T-cell (primary cell): ENCODE data around the gene NOB1. TPM values are rescaled to one million over a fixed set of nuclear protein-coding genes. Genes with fewer than 3 reads are reported as not detected.

Experiments used
- ATAC-seq, 4 experiments: fragments of 200-7000 bp in 3 of 4; fragments of 150-1000 bp in 1 of 4; cut with Tn5 transposase; replicated peaks in 1 of 4; 1 replicate in 3 of 4; 2 replicates in 1 of 4; pipeline ENCODE4 v1.10.0; 2021; ENCODE audit warnings: moderate library complexity in 3 of 4, mild to moderate bottlenecking in 2 of 4, moderate number of reproducible peaks in 1 of 4
- CTCF ChIA-PET, 2 donors: fragments of 300-600 bp; sonication (Branson Sonifier 250); formaldehyde crosslinking; loops; one replicate each; lab custom pipeline; 2022; ENCODE audit warnings: antibody characterized with exemption in 2 of 2; lab: Charles Lee
- POLR2A ChIA-PET, 2 donors: fragments of 300-600 bp; sonication (Branson Sonifier 250); formaldehyde crosslinking; loops; one replicate each; lab custom pipeline; 2022; ENCODE audit warnings: antibody characterized with exemption in 2 of 2; lab: Charles Lee
- DNase-seq, 35 experiments: peaks; one replicate each; pipeline versions ENCODE4 v3.0.0 to v3.0.0-alpha.2; 2013 to 2023
- H3K27ac ChIP-seq: one replicate; pipeline ENCODE4 v1.5.1; 2013; ENCODE audit warnings: low read length
- H3K27me3 ChIP-seq, 2 experiments: replicated peaks in 1 of 2; 1 replicate in 1 of 2; 2 replicates in 1 of 2; pipeline versions ENCODE4 v1.6.1 to v1.7.0; 2013; ENCODE audit warnings: low read length in 1 of 2, mixed read lengths in 1 of 2; ENCODE audit not compliant: control insufficient read depth in 2 of 2, insufficient read depth in 2 of 2; ENCODE audit errors: extremely low read depth in 1 of 2
- H3K36me3 ChIP-seq, 2 donors: 1 replicate in 1 of 2; 2 replicates in 1 of 2; pipeline versions ENCODE4 v1.6.1 to v1.7.0; 2013; ENCODE audit warnings: low read length in 1 of 2; ENCODE audit not compliant: control insufficient read depth in 2 of 2, insufficient read depth in 1 of 2; ENCODE audit errors: extremely low read depth in 1 of 2
- H3K4me1 ChIP-seq, 2 experiments: 1 replicate in 1 of 2; 2 replicates in 1 of 2; pipeline versions ENCODE4 v1.6.1 to v1.7.0; 2013; ENCODE audit warnings: low read length in 2 of 2, mixed read lengths in 1 of 2; ENCODE audit not compliant: insufficient read depth in 2 of 2, control insufficient read depth in 1 of 2; ENCODE audit errors: extremely low read depth in 1 of 2
- H3K4me3 ChIP-seq, 2 donors: 1 replicate in 1 of 2; 2 replicates in 1 of 2; pipeline versions ENCODE4 v1.5.1 to v1.7.0; 2013; ENCODE audit warnings: mild to moderate bottlenecking in 2 of 2, low read length in 1 of 2, moderate library complexity in 1 of 2; ENCODE audit not compliant: control insufficient read depth in 1 of 2; ENCODE audit errors: extremely low read depth in 1 of 2
- H3K9me3 ChIP-seq: 2 replicates; pipeline ENCODE4 v1.7.0; 2013
- H3K27ac Mint-ChIP-seq, 2 donors: one replicate each; pipeline ENCODE4 v1.8.0; 2020 to 2021; ENCODE audit warnings: mild to moderate bottlenecking in 2 of 2, mixed read lengths in 2 of 2
- H3K27me3 Mint-ChIP-seq, 2 donors: one replicate each; pipeline ENCODE4 v1.8.0; 2021 to 2022; ENCODE audit warnings: mixed read lengths in 2 of 2
- H3K36me3 Mint-ChIP-seq: one replicate; pipeline ENCODE4 v1.8.0; 2021; ENCODE audit warnings: mixed read lengths
- H3K4me1 Mint-ChIP-seq, 3 donors: one replicate each; pipeline ENCODE4 v1.8.0; 2020 to 2022; ENCODE audit warnings: mixed read lengths in 3 of 3, mild to moderate bottlenecking in 1 of 3
- H3K4me3 Mint-ChIP-seq, 3 donors: one replicate each; pipeline ENCODE4 v1.8.0; 2020 to 2022; ENCODE audit warnings: mild to moderate bottlenecking in 3 of 3, mixed read lengths in 3 of 3, moderate library complexity in 3 of 3
- H3K9me3 Mint-ChIP-seq, 3 donors: one replicate each; pipeline ENCODE4 v1.8.0; 2020 to 2022; ENCODE audit warnings: mixed read lengths in 3 of 3
- WGBS: methylation state at CpG from one replicate; pipeline ENCODE4 v1.1.5; 2013; ENCODE audit warnings: missing lambda C conversion rate; ENCODE audit not compliant: insufficient coverage; 5-methylcytosine and 5-hydroxymethylcytosine counted together
- total RNA-seq, 35 experiments: library from RNA in 6 of 35; stranded (reverse) in 6 of 35; fragments of 120-200 nt in 1 of 35; gene quantifications; one replicate each; pipeline versions ENCODE4 v1.2.1 to v1.2.4 and lab custom pipeline; 2013 to 2026

NOB1 gene
- total RNA-seq, 5 donors from 2014 or later (not counting 1 experiment from before 2014, with no cell fraction given): 29.7 to 66.1 (median 60.9) TPM

- Histone ChIP-seq H3K9me3 (peaks cover 4% of the 10 kb centered on the region), H3K27me3 (no peaks in the 10 kb centered on the region), H3K36me3 (peaks cover 2 to 15% of the 10 kb centered on the region in 2 donors), H3K4me3 (no peak overlapping the region), H3K4me1 (no peaks in the 10 kb centered on the region), H3K27ac (no peak overlapping the region)
- no peak overlapping the region for H3K4me3 Mint-ChIP-seq
- ChIA-PET CTCF (no interaction called here), POLR2A (no interaction called here)
- no CpG with 5 or more reads among the region's 2 CpGs for WGBS
- H3K9me3 Mint-ChIP-seq: peaks cover 5 to 15% (median 10%) of the 10 kb centered on the region in 3 donors
- no peak for ATAC-seq
- H3K27me3 Mint-ChIP-seq: no peaks in the 10 kb centered on the region
- H3K4me1 Mint-ChIP-seq: peaks cover 14 to 22% (median 15%) of the 10 kb centered on the region in 3 donors
- DNase-seq: no peak
- no peak overlapping the region for H3K27ac Mint-ChIP-seq
- H3K36me3 Mint-ChIP-seq: peaks cover 32% of the 10 kb centered on the region
These were observed 25.0 kb upstream of the NOB1 start for GRCh38 chr16:69779724-69780123.

DNA sequence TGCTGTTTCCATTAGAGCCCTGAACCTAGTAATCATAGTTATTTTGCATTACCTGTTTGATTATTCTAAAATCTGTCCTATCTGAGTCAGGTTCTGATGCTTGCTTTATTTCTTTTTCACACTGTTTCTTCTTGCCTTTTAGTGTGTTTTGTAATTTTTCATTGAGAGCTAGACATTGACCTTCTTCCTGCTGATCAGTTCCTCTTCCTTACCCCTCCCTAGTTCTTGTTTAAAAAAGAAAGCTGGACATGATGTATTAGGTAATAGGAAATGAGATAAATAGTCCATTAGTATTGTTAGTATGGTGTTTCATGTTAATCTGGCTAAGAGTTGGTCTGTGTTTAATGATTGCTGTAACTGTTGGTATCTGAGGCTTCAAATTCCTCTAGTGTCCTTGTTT is 20.8 kb upstream of the NOB1 start:
- Mint-ChIP-seq H3K9me3 (peaks cover 5 to 15% (median 10%) of the 10 kb centered on the region in 3 donors), H3K4me3 (no peak overlapping the region), H3K4me1 (peaks cover 36 to 48% (median 44%) of the 10 kb centered on the region in 3 donors), H3K27me3 (no peaks in the 10 kb centered on the region), H3K36me3 (peaks cover 27% of the 10 kb centered on the region), H3K27ac (no peak overlapping the region)
- peaks cover 4% of the 10 kb centered on the region for H3K9me3 ChIP-seq
- H3K27me3 ChIP-seq: no peaks in the 10 kb centered on the region
- peaks cover 0 to 11% of the 10 kb centered on the region in 2 experiments for H3K4me1 ChIP-seq
- no peak for ATAC-seq
- peaks cover 5 to 11% of the 10 kb centered on the region in 2 donors for H3K36me3 ChIP-seq
- DNase-seq: no peak
- ChIA-PET POLR2A (no interaction called here), CTCF (no interaction called here)
- H3K4me3 ChIP-seq: no peak overlapping the region
- H3K27ac ChIP-seq: no peak overlapping the region

GRCh38 chr16:69773260-69773947 is 18.7 kb upstream of the NOB1 start:
- no peak overlapping the region for H3K27ac ChIP-seq
- DNase-seq (no peak), ATAC-seq (no peak)
- no peaks in the 10 kb centered on the region for H3K27me3 ChIP-seq
- H3K4me1 ChIP-seq: peaks cover 0 to 17% of the 10 kb centered on the region in 2 experiments
- no peak overlapping the region for H3K4me3 ChIP-seq
- H3K36me3 ChIP-seq: peaks cover 5 to 13% of the 10 kb centered on the region in 2 donors
- ChIA-PET CTCF (no interaction called here), POLR2A (no interaction called here)
- Mint-ChIP-seq H3K27me3 (no peaks in the 10 kb centered on the region), H3K9me3 (peaks cover 5 to 15% (median 10%) of the 10 kb centered on the region in 3 donors), H3K4me3 (peak overlapping the region in 2 of 3 donors; percentile 2 to 15), H3K36me3 (peaks cover 27% of the 10 kb centered on the region), H3K27ac (peak overlapping the region in 1 of 2 donors; percentile 55), H3K4me1 (peaks cover 42 to 57% (median 54%) of the 10 kb centered on the region in 3 donors)
- peaks cover 4% of the 10 kb centered on the region for H3K9me3 ChIP-seq
- WGBS: 100% methylated on average over 1 of the region's 6 CpGs

DNA sequence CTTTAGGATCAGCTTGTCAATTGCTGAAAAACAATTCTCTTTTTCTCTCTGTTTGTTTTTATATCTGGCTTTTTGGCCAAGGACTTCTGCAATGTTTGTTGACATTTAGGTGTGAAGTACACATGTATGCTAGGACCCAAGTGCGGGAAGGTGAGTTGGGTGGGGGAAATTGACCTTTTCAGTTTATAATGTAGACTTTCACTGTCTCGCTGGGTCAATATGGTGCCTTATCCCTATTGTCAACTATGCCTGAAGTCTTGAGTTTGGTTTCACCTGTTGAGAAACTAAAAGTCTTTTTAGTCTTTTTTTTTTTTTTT is 16.9 kb upstream of the NOB1 start:
- H3K4me1 ChIP-seq: peaks cover 0 to 17% of the 10 kb centered on the region in 2 experiments
- H3K36me3 Mint-ChIP-seq: peaks cover 29% of the 10 kb centered on the region
- DNase-seq (no peak), ATAC-seq (no peak)
- H3K27ac Mint-ChIP-seq: peak overlapping the region; percentile 7 to 9
- H3K4me1 Mint-ChIP-seq: peaks cover 50 to 64% (median 60%) of the 10 kb centered on the region in 3 donors
- peaks cover 5 to 13% of the 10 kb centered on the region in 2 donors for H3K36me3 ChIP-seq
- H3K27me3 ChIP-seq: no peaks in the 10 kb centered on the region
- POLR2A ChIA-PET: interaction anchor here in 1 of 2 donors (0.6 kb wide), 1 partner anchor 60 kb away, joined by 3 read pairs; no protein-coding TSS in a partner anchor
- H3K27ac ChIP-seq: no peak overlapping the region
- H3K27me3 Mint-ChIP-seq: no peaks in the 10 kb centered on the region
- 100% methylated on average over 1 of the region's 2 CpGs for WGBS
- peaks cover 5 to 15% (median 10%) of the 10 kb centered on the region in 3 donors for H3K9me3 Mint-ChIP-seq
- no peak overlapping the region for H3K4me3 ChIP-seq
- peaks cover 4% of the 10 kb centered on the region for H3K9me3 ChIP-seq
- no peak overlapping the region for H3K4me3 Mint-ChIP-seq
- CTCF ChIA-PET: interaction anchor here in 1 of 2 donors (0.5 kb wide), 1 partner anchor 23 kb away, joined by 4 read pairs; no protein-coding TSS in a partner anchor

- no peak for DNase-seq
- H3K27ac ChIP-seq: no peak overlapping the region
- peaks cover 18% of the 10 kb centered on the region for H3K36me3 Mint-ChIP-seq
- no peak for ATAC-seq
- no peak overlapping the region for H3K4me3 Mint-ChIP-seq
- H3K9me3 Mint-ChIP-seq: no peaks in the 10 kb centered on the region
- peaks cover 57 to 68% (median 60%) of the 10 kb centered on the region in 3 donors for H3K4me1 Mint-ChIP-seq
- H3K4me3 ChIP-seq: no peak overlapping the region
- WGBS: no CpG with 5 or more reads among the region's 2 CpGs
- no peak overlapping the region for H3K27ac Mint-ChIP-seq
- CTCF ChIA-PET: interaction anchor here (0.6 to 0.8 kb wide), 4 partner anchors 11 to 1440 kb away, joined by 3 to 7 read pairs (median 4); no protein-coding TSS in a partner anchor
- POLR2A ChIA-PET: interaction anchor here in 1 of 2 donors (0.6 kb wide), 1 partner anchor 1370 kb away, joined by 3 read pairs; no protein-coding TSS in a partner anchor
- H3K4me1 ChIP-seq: peaks cover 0 to 20% of the 10 kb centered on the region in 2 experiments
- no peaks in the 10 kb centered on the region for H3K9me3 ChIP-seq
- H3K27me3 Mint-ChIP-seq: no peaks in the 10 kb centered on the region
- no peaks in the 10 kb centered on the region for H3K27me3 ChIP-seq
- peaks cover 4 to 6% of the 10 kb centered on the region in 2 donors for H3K36me3 ChIP-seq
These were observed 14.7 kb upstream of the NOB1 start for GRCh38 chr16:69769404-69769803.

- Mint-ChIP-seq H3K9me3 (no peaks in the 10 kb centered on the region), H3K36me3 (peaks cover 13% of the 10 kb centered on the region), H3K4me3 (no peak overlapping the region), H3K4me1 (peaks cover 49 to 66% (median 60%) of the 10 kb centered on the region in 3 donors), H3K27ac (peak overlapping the region in 1 of 2 donors; percentile 35), H3K27me3 (no peaks in the 10 kb centered on the region)
- POLR2A ChIA-PET: interaction anchor here in 1 of 2 donors (0.6 kb wide), 1 partner anchor 1370 kb away, joined by 3 read pairs; no protein-coding TSS in a partner anchor
- no peaks in the 10 kb centered on the region for H3K27me3 ChIP-seq
- H3K27ac ChIP-seq: no peak overlapping the region
- CTCF ChIA-PET: interaction anchor here in 1 of 2 donors (0.6 kb wide), 1 partner anchor 10 kb away, joined by 3 read pairs; no protein-coding TSS in a partner anchor
- H3K36me3 ChIP-seq: peaks cover 0 to 2% of the 10 kb centered on the region in 2 donors
- DNase-seq: no peak
- 100% methylated on average over 2 of the region's 6 CpGs for WGBS
- H3K4me3 ChIP-seq: no peak overlapping the region
- ATAC-seq: no peak
- no peaks in the 10 kb centered on the region for H3K9me3 ChIP-seq
- peaks cover 0 to 20% of the 10 kb centered on the region in 2 experiments for H3K4me1 ChIP-seq
These were observed 13.9 kb upstream of the NOB1 start for GRCh38 chr16:69768666-69769065.
